NCI-H187 (cell line): ENCODE results near the gene SFMBT1.
"Not testable (repeated sequence)": the region's sequence is repeated elsewhere in the genome, so short reads cannot be mapped to it uniquely, and the experiment has no call there.

ENCODE experiments used
- DNase-seq, 2 experiments: peaks; one replicate each; lab custom pipeline; 2025; lab: John Stamatoyannopoulos, UW

The SFMBT1 gene

DNA sequence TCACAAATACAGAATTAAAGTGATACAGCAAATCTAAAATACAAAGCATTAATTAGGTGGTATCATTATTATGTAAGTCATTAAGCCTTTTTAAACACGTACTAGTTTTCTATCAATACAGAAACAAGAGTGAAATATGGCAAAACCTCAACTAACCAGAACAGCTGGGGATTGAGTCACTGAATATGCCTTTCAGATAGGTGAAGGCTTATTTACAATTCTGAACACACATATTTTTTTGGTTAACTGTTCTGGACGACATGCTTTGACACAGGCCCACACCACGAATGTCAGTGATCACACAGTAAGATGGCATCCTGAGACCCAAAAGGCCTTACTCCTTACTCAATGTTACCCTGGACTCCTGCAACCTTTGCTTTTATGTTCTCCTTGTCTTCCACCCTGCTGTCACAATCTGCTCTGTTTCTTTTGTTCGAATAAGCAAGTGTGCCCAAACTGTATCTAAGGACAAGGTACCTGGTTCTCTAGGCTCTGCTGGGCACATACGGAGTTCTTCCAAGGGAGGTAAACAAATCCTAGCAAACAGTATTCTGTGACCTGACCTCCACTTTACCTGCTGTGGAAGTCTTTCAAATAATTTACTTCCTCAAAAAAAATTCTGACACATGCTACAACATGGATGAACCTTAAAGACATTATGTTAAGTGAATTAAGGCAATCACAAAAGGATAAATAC, 7.0 kb downstream of the SFMBT1 start:
- no peak for DNase-seq

DNA sequence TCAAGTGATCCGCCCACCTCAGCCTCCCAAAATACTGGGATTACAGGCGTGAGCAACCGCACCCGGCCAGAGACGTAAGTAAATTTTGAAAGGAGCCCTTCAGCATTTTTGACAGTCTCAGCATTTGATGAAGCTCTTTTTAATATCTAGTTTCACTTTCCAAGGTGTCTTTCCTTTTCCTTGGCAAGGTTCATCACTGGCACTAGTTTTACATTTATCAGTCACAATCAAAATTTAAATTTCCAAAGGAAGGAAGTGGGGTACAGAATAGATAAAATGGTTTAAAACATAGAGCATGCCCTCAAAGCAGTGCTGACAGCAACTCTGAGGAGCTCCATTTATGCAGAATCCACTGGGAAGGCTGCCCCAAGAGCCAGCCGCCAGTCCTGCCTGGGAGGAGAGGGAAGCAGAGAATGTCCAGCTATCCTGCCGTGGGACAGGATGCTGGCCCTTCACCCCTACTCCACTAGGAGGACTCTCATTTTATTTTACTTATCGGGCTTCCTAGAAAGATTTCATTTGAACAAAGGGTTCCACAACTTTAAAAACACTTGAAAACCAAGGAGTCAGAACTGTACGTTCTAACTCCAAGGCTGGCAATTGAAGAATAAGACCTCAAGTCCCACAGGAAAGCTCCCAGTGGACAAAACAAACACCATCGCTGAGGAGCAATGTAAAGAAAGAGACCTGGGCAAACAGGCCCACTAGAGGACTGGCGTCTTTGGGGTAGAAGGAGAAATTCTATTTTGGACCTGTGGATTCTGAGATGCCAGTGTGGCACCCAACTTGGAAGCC, 9.9 kb downstream of the SFMBT1 start:
- DNase-seq, result no peak

DNA sequence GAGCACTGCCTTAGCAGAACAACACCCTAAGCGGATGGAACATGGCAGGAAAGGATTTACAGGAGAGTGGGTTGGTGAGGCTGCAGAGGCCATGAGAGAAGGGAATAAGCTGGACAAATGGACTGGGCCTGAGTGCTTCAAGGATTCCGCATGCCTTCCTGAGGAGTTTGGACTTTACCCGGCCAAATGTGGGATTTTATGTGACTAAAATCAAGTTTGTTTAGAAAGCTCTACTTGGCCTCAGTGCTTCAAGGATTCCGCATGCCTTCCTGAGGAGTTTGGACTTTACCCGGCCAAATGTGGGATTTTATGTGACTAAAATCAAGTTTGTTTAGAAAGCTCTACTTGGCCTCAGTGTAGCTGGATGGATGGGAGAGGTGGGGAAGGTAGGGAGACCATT, 10.9 kb downstream of the SFMBT1 start:
- not testable (repeated sequence) for DNase-seq

DNA sequence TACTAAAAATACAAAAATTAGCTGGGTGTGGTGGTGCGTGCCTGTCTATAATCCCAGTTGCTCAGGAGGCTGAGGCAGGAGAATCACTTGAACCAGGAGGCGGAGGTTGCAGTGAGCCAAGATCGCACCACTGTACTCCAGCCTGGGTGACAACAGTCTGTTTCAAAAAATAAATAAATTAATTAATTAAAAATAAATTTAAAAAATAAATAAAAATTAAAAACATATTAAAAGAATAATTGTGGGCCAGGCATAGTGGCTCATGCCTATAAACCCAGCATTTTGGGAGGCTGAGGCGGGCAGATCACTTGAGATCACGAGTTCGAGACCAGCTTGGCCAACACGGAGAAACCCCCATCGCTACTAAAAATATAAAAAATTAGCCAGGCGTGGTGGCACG, 11.5 kb downstream of the SFMBT1 start:
- DNase-seq, result not testable (repeated sequence)

DNA sequence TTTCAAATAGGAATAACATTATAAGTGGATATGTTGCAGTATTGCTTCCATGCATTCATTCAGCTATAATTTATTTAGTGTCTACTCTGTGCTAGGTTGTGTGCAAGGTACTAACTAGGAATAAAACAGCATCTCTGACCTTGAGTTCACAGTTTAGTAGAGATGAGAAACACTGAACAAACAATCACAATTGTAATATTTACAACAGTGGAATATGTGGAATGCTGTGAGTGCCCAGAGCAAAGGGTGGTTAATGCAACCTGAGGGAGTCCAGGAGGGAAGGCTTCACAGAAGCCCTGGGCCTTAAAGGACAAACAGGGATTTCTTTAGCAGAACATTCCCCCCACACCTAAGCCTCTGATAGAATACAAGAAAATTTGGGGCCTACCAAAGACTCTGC, 13.3 kb downstream of the SFMBT1 start:
- DNase-seq, result no peak

DNA sequence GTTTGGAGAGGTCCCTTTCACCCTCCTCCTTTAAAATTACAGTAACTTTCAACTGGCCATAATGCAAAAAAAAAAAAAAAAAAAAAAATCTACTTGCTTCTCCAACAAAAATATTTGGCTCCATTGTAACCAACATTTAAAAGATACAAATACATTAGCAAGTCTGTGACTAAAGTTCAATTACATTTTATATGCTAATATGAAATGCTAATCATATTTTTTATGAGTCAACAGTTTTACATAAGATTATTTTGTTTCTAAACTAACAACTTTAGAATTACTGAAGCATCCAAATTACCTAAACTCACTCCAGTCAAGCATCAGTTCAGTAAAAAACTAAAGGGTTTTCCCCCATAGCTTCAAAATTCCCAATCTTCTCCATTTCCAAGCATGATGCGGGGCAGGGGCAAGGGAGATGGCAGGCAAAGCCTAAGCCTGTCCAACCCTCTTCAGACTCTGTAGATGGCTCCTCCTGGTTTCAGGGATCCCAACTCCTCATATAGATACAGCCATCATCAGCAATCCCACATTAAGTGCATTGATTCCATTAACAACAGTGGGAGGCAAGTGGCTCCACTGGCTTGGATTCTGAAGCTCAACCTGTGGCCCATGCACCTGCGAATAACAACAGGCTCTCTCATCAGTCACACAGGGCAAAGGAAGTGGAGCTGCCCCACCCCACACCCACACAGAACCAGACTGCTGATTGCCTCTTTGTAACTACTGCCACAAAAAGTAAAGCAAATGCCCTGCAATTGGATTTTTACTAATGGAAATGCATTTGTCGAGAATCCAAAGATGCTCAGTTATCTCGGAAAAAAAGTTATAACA, 15.0 kb downstream of the SFMBT1 start:
- no peak for DNase-seq

DNA sequence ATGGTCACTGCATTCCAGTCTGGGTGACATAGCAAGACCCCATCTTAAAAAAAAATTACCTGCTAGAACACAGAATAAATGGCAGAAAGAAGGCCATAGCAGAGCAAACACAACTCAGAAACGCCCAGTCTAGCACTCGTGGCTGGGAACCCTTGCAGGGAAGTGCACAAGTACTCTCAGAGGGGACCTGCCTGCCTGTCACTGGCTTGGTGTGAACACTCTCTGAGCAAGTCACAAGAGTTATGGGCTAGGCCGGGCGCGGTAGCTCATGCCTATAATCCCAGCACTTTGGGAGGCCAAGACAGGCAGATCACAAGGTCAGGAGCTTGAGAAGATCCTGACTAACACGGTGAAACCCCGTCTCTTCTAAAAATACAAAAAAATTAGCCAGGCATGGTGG, 17.2 kb downstream of the SFMBT1 start:
- DNase-seq, result no peak

DNA sequence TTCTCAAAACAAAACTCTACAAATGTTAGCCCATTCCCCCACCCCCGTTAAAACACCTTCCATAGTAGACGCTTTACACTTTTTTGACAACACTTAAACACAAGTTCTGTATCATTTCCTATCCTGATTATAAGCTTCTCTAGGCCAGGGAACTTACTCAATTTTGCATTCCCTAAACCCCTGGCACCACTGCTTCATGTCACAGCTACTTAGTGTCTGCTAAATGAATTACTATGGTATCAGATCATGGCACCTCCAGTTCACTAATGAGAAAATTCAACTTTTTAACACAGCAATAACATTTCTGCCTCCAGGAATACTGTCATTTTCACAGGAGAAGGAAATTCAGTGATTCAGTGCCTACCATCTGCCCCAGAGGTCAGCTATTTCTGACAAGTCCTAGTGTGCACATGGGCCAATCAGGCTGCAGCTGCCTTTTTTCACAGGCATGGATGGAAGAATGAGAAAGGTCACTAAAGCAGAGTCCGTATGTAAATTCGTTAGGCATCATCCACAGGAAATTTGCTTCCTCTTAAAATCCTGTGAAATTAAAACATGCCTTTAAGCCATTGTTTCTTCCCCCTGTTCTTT, 18.5 kb downstream of the SFMBT1 start:
- no peak for DNase-seq

DNA sequence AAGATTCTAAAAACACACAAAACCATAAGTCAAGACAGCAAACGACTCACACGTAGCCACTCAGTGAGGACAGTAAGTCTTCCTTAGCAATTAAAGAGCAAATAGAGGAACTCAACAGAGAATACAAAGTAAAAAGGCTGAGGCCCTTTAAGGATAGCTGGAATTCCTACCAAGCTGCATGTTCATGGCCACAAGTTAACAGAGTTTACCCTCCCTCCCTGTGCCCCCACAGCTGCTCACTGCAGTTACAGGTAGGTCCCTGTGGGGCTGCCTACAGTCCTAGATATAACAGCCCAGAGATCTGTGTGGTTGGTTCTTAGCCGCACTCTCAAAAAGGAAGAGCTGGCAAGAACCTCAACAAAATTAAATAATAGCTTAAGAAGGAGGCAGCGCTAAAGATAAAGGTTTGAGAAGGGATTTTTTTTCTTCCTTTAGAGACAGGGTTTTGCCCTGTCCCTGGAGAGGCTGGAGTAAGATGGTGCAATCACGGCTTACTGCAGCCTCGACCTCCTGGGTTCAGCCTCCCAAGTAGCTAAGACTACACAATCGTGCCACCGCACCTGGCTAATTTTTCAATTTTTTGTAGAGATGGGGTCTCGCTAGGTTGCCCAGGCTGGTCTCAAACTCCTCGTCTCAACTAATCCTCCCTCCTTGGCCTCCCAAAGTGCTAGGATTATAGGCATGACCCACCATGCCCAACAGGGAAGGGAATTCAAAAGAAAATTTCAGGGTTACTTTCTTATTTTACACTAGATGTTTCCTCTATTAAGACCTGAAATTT, 19.3 kb downstream of the SFMBT1 start:
- no peak for DNase-seq

DNA sequence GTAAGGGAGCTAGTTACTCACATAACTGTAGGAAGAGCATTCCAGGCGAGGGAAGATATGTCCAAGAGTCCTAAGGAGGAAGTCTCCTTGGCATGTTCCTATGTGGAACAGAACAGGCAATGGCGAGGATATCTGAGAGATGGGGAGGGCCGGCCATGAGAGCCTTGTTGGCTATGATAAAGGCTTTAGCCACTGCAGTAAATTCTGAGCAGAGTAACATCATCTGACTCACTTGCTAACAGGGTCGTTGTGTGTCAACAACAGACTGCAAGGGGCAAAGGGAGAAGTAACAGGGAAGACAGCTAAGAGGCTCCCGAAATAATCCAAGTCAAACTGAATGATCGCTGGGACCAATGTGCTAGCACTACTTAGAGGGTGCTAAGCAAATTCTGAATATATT, 21.6 kb downstream of the SFMBT1 start:
- DNase-seq, result no peak

DNA sequence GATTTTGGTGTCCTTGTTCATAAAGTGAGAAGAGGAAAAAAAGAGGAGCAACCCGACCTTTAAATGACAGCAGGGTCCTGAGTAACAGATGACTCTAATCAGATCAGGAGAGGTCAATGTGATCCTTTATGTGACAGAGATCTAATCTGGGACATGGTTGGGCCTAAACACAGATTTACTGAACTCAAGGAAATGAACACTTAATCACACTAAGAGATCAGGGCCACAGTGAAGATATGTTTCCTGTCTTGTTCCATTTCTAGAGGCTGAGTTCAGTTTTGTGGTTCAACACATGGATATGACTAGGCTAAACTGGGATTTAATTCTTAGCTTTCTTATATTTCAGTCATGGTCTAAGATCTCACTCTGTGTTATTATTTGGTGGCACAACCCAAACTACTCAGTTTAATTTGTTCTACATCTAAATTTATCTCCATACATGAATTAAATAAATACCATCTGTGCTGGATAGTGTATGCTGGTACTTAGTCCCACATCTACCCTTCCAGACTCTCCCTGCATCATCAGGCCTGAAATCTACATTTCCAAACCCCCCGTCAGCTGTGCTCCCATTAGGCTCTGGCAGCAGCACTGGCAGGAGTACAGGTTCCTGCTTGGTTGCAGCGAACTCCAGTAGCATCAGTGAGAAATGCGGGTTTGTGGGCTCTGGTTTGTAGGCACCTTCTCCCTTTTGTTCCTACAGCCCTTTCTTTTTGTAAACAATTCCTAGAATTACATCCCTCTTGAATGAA, 22.6 kb downstream of the SFMBT1 start:
- DNase-seq, result no peak

DNA sequence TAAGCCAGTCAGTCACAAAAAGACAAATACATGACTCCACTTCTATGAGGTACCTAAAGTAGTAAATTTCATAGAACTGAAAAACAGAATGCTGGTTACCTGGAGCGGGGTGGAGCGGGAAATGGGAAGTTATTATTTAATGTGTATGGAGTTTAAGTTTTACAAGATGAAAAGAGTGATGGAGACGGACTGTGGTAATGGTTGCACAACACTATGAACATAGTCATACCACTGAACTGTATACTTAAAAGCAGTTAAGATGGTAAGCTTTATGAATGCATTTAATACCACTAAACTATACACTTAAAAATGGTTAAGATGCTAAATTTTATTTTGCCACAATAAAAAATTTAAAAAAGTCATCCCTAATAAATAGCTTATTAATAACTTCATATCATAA, 23.2 kb downstream of the SFMBT1 start:
- no peak for DNase-seq

DNA sequence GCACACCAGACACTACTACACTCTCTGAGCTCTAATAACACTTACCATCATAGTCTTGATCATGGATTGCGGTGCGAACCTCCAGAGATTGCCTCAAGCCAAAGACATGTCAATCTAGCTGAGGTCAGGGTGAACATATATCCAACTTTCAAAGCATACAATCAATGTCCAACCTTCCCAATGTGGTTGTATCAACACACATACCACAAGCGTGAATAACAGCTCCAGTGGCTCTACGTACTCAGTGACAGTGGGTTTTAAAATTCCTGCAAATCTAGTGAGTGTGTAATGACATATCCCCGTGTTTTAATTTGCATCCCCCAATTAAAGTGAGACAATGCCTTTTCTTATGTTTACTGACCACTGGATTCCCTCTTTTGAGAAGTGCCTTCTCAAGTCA, 29.6 kb downstream of the SFMBT1 start:
- no peak for DNase-seq

DNA sequence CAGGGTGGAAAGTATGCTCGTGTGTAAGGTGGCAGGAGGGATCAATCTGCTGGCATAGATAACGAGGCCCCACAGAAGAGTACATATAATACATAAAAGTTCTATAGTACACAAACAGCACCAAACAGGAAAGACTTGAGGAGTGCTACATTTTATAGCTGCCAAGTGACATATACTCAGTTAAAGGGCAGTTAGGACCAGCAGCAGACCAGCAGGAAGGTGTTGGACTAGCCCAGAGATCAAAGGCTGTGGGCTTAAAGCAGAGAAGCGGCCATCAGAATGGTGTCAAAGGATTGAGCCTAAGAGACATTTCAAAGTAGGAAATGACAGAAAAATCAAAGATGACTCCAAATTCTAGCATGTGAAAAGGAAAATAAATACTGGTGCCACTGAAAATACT, 34.5 kb downstream of the SFMBT1 start:
- no peak for DNase-seq

DNA sequence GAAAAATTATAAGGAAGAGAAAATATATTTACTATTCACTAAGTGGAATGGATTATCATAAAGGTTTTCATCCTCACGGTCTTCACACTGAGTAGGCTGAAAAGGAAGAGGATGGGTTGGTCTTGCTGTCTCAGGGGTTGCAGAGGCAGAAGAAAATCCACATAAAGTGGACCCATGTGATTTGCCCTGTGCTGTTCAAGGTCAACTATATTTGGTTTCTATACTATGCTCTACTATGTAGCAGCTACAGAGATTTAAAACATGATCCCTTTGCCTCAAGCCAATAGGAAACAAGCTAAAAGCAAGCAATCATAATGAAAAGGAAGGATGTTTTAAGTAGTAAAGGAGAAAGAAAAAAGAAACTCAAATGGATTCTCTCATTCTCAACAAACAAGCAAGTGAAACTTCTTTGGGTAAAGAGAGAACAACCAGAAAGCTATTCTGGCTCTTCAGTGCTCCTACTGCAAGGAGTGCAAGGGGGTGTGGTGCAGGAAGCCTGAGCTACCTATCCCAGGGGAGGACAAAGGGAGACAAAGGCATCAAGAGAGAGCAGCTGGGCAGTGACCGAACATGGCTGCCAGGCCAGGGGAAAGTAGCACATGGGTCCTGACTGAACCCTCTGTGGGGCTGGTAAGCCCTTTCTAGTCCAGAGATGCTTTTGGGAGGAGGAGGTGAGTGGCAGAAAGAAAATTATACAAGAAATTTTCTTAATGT, 35.9 kb downstream of the SFMBT1 start:
- no peak for DNase-seq

DNA sequence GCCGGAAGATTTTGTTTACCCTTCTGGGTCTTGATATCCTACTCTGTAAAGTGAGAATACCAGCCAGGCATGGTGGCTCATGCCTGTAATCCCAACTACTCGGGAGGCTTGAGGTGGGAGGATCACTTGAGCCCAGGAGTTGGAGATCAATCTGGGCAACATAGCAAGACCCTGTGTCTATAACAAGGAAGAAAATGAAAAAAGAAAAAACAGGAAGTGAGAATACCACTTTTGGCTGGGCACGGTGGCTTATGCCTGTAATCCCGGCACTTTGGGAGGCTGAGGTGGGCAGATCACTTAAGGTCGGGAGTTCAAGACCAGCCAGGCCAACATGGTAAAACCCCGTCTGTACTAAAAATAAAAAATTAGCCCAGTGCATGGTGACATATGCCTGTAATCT, 36.9 kb downstream of the SFMBT1 start:
- DNase-seq, result no peak

DNA sequence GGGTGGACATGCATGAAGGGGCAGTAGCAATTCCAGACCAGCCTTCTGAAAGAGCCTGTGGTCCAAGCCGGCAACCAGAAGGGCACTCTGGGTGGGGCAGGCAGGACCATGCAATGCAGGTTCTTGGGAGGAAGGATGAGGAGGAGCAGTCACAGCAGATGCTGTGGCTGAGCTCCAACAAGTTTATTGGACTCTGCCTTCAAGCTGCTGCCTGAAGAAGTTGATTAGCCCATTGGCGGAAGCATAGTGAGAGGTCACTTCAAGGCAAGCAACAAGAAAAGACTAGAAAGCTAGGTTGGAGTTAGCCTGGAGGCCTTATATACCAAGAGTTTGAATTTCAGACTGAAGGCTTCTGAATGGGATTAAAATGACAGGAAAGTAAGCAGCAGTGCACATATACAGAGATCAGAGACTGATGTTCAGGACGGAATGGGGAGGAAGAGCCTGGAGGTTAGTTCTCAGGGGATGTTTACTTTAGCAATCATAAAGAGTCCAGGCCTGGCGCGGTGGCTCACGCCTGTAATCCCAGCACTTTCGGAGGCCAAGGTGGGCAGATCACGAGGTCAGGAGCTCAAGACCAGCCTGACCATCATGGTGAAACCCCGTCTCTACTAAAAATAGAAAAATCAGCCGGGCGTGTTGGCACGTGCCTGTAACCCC, 39.9 kb downstream of the SFMBT1 start:
- DNase-seq, result no peak

DNA sequence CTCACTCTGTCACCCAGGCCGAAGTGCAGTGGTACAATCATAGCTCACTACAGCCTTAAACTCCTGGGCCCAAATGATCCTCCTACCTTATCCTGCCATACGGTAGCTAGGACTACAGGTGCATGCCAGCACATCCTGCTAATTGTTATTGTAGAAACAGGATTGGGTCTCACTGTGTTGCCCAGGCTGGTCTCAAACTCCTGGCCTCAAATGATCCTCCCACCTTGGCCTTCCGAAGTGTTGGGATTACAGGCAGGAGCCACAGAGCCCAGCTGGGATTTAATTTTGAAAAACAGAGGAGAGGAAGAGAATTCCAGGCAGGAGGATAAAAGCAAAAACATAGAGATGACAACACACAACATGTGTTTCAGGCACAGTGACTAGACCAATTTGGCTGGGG, 40.5 kb downstream of the SFMBT1 start:
- no peak for DNase-seq

DNA sequence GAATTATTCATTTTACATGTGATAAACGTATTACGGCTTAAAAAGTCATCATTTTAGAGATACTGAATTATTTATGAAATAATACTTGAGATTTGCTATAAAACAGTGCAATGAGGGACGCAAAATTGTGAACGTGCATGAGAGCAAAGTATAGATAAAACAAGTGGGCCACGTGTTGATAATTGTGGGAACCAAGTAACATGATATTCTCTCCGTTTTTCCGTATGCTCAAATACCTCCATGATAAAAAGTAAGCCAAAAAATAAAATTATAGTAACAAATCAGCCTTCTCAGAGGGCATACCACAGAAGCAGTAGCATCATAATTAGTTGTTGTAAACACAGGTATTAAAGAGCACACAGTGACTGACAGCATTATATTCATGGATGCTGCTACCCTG, 42.6 kb downstream of the SFMBT1 start:
- DNase-seq, result no peak
